HG03196 (cell line): ENCODE results near the gene PCYOX1L.
A peak's percentile ranks its signal among the peaks of the same experiment; 100 is the strongest.

Experiments
- ATAC-seq: cut with Tn5 transposase; IDR thresholded peaks from one replicate; pipeline ENCODE4 v1.9.1; 2021; ENCODE audit not compliant: unreplicated experiment

The PCYOX1L gene

DNA sequence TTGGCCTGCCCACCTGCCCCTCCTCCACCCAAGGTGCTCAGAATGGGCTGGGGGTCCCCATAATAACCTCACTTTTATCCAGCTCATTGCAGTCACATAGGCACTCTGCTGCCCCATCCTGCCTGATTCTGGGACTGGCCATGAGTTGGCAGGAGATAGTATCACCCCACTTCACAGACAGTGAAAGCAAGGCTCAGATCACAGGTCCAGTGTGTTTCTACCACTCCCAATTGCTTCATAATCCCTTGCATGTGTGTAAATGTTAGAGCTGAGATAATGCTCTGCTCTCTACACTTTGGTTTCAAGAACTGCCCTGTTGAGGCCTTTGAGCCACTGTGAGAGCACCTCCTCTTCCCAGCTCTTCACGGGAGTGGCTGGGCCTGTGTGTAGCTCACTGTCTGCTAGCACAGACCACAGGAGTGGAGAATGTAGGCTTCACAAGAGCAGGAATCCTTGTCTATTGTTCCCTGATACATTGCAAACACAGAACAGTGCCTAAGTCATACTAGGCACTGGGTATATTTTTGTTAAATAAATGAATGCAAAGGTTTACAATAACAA is 8.4 kb downstream of the PCYOX1L start:
- ATAC-seq = no peak

DNA sequence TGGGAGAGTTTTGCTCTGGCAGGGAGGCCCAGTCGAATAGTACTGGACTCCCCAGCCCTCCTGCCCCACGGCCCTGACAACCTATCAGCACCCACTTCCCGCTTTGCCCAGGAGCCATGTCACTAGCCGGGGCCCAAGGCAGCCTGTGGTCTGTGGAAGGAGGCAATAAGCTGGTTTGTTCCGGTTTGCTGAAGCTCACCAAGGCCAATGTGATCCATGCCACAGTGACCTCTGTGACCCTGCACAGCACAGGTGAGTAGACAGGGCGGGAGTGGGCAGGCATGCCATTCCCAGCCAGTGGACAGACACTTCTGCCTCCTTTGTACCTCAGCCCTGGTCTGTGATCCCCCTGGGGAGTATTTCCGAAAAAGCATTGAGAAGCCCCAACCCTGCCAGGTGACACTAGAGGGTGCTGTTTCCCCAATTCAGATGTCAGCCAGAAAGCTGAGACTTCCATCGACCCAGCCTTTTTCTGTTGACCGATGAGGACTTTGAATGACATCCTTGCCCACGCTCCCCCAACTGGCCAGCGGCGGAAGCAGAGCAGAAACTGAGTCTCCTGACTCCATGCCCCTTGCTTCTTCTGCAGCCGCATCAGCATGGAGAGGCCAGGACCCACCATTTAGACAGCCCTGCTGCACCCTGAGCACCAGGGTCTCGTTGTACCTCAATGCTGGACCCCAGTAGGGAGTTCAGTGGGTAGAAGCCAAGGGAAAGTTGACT is 9.6 kb downstream of the PCYOX1L start:
- ATAC-seq = peak; percentile 48

DNA sequence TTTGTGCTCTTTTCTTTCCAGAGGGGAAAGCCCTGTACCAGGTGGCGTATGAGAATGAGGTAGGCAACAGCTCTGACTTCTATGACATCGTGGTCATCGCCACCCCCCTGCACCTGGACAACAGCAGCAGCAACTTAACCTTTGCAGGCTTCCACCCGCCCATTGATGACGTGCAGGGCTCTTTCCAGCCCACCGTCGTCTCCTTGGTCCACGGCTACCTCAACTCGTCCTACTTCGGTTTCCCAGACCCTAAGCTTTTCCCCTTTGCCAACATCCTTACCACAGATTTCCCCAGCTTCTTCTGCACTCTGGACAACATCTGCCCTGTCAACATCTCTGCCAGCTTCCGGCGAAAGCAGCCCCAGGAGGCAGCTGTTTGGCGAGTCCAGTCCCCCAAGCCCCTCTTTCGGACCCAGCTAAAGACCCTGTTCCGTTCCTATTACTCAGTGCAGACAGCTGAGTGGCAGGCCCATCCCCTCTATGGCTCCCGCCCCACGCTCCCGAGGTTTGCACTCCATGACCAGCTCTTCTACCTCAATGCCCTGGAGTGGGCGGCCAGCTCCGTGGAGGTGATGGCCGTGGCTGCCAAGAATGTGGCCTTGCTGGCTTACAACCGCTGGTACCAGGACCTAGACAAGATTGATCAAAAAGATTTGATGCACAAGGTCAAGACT is 10.3 kb downstream of the PCYOX1L start:
- ATAC-seq = no peak

DNA sequence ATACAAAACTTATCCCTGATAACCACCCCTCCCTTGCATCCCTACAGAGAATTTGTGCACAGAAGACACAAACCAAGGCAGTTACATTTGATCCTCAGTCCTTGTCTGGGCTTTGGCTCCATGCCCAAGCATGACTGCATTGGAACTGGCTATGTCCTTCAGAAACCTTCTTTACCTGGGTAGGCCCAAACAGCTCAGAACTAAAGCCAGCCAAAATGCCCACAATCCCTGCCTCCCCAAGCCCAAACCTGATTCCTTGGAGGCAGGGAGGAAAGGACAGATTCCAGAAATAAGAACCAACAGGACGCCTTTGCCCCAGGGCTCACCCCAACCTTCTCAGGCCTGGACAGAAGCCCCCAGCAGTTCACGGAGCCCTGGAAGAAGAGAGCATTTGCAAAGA is 13.0 kb downstream of the PCYOX1L start:
- ATAC-seq = no peak

DNA sequence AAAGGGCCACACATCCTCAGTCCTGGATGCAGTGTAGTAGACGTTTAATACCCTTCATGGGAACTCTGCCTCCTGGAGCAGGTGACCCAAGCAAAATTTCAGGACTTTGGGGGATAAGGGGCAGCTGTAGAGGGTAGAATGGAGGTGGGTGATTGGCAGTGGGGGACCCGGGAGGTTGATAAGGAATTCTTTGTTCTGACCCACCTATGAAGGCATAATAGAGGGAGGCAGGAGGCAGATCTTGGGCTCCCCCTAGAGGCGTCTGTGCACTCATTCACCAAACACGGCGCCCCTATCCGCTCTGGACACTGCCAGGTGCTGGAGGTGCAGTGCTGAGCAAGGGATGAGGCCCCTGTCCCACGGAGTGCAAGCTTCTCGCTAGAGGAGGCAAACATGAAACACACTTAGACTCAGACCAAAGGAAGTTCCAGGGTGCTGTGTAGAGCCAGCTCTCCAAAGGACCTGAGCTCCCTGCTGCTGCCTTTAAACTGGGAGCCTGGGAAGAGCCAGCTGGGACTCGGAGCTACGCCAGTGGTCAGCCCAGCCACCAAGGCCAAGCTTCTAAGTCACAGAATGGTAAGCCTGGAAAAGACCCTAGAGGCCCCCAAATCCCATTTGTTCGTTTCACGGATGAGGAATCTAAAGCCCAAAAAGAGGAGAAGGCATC is 13.6 kb downstream of the PCYOX1L start:
- ATAC-seq = peak; percentile 60

DNA sequence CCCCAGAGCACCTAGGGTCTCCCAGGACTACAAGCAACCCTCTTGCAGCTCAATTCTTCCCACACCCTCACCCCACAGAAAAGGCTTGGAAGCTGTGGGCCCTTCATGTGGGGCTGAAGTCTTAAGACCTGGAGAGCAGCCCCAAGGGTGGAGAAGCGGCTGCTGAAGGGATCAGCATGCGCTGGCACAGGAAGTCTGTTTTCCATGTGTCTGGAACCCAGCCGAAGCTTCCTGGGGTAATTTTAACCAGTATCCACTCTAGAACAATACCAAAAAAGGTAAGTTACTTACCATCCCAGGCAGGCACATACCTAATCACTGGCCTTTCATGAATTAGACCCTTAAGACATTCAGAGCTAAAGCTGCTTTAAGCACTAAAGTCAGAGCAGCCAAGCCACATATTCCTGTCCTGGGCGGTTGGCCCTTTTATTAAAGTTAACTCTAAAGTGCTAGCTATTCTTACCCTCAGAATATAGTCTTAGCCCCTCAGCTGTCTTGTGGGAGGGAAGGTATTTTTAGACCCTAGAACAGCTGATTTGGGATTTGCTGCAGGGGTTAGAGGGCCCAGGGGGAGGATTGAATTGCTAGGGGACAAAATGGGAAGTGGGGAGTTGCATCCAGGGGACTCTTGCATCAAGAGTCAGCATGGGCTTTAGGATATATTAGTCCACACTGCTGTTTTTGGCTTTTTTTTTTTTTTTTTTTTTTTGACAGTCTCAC is 14.4 kb downstream of the PCYOX1L start:
- no peak for ATAC-seq

DNA sequence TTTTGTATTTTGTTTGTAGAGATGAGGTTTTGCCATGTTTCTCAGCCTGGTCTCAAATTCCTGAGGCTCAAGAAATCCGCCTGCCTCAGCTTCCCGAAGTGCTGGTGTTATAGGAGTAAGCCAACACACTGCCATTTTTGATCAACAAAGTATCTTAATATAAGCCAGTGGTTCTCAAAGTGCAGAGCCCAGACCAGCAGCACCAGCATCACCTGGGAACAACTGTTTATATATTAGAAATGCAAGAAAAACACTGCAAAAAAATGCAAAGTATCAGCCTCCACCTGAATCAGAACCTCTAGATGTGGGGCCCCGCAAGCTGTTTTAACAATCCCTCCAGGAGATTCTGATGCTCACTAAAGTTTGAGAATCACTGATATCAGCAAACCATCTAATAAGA is 15.1 kb downstream of the PCYOX1L start:
- no peak for ATAC-seq

DNA sequence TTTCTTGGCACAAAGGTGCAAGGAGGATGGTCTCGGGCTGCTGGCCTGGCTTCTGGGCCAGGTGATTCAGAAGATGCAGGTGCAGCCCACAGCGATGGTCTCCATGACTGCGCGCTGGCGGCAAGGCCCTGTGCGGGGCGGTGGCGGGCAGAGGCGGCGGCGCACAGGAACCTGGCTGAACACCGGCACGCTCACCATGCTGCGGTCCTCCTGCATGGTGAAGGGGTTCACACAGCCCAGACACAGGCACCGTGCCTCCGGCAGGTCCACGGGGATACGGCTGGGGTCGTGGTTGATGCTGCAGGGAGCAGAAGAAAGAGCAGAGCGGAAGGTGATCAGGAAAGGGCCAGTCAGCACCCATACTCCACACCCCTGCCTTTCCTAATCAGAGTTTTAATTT is 16.5 kb downstream of the PCYOX1L start:
- no peak for ATAC-seq

DNA sequence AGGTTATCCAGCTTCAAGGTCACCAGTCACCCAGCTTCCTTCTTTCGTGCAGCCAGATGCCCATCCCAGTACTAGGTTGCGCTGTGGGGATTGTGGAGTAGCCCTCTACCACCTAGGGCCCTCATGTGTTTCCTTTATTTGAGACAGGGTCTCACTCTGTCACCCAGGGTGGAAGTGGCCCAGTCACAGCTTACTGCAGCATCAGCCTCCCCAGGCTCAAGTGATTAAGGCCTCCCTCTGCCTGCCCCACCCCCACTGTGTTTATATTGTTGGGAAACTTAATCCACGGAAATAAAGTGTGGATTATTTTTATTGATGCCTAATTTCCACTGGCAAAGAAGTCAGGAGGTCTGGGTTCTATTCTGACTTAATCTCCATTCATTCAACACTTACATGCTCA is 17.0 kb downstream of the PCYOX1L start:
- no peak for ATAC-seq

DNA sequence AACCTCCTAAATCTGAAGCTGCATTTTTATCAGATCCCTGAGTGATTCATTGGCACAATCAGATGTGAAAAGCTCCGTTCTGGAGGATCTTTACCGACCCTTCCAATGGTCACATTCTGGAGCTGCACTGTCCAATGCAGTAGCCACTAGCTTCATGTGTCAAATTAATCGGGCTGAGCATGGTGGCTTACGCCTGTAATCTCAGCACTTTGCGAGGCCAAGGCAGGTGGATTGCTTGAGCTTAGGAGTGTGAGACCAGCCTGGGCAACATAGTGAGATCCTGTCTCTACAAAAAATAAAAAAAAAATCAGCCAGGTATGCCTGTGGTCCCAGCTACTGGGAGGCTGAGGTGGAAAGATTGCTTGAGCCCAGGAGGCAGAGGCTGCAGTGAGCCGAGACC is 17.6 kb downstream of the PCYOX1L start:
- no peak for ATAC-seq

DNA sequence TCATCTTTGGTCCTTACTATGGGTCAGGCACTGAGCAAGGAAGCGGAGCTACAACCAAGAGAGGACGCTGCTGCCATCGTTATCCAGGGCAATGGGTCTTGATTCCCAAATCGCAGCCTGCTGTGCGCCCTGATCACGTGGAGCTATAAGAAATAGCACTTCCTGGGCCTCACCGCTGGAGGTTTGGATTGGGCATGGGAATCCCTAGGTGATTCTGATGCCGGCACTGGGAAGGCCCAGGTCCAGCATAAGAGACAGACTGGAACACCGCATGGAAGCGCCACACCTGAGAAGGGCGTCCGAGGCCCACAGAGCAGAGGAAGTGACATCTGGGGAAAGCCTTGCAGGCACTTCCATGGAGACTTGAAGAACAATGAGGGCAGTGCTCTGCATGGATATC is 18.3 kb downstream of the PCYOX1L start:
- no peak for ATAC-seq

DNA sequence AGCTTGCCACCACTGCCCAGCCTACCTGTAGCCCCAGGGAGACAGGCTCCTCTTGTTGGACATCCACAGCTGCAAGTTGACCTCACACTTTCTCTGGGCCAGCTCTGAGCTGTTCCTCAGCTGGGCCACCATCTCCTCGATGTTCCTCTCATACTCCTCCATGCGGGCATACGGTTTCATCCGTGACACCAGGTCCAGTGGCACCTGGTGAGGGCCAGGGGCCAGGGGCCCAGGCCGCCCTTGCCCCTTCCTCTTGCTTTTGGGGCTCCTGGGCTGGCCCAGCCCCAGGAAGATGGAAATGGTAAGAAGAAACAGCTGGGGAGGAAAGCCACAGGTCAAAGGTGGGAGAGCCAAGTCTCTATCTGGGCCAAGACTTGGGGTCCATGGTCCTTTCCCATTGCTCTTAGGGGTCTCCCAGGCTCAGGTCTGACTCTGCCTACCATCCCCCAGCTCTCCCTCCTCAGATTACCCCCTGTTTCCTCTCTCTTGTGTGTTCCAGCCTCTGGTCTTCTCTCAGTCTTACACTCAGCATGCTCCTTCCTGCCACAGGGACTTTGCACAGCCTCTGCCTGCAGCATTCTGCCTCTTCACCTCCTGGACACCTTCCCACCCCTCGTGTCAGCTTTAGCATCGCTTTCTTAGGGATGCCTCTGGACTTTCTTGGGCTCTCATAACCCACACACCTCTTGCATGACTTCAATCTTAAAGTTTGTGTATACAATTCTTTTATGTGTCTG is 19.0 kb downstream of the PCYOX1L start:
- ATAC-seq = no peak

DNA sequence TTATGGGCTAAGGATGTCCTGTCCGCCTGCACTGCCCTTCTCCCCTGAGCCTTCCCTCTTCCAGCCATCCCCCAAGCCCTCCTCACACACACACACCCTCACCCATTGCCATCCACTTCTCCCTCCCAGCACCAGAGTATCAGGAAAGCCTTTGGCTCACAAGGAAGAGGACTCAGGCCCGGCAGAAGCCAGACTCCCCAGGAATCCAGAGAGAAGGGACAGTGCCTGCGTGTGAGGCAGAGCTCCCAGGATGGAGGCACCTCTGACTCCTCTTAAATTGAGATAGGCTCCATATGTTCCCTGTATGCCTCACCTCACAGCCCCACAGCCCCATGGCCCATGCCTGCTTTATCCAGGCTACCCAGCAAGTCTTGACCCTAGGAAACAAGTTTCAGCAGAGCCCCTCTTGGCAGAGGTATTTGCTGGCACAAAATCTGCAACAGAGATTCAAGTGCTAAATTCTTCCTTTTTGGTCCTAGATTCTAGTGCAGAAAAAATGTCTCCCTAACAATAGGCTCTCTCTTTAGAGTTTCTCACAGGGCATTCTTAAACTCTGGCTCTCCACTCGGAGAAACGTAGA is 20.5 kb downstream of the PCYOX1L start:
- no peak for ATAC-seq

DNA sequence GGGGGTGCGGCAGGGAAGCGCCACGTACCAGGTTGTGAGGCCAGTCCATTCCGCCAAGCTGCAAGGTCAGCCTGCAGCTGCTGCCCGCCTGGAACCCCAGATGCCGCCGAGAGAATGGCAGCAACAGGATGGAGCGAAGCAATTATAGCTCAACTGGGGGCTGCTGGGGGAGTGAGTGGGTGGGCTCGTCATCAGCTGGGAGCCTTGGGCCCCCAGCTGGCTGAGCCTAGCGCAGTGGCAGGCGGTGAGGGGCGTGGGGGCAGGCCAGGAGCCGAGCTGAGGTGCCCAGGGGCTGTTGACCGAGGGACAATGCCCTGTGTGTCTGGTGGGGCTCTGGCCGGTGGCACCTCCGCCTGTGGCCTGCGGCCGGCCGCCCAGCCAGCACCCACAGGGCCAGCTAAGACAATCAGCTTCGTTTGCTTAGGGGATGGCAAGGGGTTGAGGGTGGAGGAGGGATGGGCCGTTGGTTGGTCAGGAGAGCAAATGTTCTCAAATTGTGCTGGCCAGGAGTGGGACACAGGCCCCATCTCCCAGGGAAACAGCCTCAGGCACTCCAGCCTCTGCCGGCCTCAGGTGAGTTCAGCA is 21.4 kb downstream of the PCYOX1L start, which contains the start of gene IL17B:
IL17B (minus strand) TSS at position 116 of the 585 bp plus-strand sequence; CDS start at position 49, 67 bp downstream.
- no peak for ATAC-seq

DNA sequence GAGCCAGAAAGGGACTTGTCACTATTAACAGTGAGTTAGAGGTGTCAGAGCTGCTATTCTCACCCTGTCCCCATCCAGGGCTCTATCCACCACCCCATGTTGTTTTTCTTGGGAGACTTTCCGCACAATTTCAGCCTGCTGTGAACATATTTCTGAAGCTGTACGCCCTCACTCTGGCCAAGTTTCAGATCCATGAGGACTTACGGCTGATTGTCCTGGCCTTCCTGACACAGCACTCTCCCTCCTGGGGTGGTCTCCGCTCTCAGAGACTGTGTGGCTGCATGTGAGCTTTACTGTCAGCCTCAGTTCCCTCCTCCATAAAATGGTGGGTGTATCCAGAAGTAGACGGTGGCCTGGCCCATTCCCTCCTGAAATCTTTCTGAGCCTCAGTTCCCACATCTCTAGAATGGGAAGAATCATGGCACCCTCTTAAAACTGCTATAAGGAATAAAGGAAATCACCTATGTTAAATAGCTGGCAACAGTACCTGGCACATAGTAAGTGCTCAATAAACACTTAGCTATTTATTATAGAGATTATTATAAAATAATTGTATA is 22.1 kb downstream of the PCYOX1L start:
- ATAC-seq = no peak

DNA sequence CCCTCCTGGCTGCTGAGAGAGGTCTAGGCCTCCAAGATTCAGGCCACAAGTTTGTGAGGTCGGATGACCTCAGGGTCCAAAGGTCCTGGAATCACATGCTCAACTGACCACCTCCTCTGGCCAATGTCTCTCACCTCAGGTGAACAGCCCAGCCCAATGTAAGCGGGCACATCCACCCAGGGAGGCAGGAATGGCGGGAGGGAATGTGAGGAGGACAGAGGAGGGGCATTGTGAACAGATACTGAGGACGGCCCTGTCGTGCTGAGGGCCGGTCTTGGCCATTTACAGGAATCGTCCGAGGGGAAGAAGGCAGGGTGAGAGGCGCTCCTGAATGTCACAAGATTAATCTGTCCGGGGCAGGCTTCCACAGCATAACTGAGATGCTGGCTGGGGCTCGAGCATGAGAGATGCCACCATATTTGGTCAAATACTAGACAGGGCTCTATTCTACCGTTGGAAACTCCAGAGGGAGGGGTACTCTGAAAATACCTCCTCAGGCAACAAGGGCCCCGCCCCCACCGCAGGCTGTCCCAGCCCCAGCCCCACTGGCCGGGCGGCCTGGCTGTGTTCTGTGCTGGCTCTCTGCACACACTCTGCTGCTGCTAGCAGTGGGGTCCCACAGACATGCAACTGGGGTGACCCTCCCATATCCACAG is 22.7 kb downstream of the PCYOX1L start:
- no peak for ATAC-seq

DNA sequence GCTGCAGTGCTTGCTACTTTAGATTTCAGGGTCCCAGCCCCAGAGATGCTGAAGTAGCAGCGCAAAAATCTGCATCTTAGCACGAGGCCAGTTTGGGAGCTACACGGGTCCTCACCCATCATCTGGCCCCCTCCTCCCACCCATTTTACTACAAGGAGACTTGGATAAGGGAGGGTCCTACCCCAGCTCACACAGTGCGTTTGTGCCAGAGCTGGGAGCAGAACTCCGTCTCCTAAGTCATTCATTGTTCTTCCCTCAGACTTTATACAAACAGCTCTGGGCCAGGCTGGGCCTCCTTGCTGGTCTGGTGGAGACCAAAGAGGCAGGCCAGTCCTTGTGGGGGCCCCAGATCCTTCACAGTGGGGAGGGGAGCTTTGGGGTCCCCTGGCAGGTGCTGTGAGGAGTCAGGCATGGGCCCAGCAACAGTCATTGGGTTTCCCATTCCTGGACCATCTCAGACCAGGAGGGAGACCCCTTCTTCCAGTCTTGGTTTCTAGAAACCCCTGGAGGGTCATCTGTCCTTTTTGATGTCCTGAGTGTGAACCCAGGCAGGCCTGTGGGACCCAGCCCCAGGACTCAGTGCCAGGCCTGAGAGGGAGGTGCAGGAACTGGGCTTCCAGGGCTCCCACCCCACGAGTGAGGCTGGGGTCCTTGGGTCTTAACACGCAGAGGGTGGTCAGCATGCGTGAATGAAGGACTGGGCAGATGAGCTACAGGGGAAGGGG is 23.6 kb downstream of the PCYOX1L start:
- ATAC-seq = no peak

DNA sequence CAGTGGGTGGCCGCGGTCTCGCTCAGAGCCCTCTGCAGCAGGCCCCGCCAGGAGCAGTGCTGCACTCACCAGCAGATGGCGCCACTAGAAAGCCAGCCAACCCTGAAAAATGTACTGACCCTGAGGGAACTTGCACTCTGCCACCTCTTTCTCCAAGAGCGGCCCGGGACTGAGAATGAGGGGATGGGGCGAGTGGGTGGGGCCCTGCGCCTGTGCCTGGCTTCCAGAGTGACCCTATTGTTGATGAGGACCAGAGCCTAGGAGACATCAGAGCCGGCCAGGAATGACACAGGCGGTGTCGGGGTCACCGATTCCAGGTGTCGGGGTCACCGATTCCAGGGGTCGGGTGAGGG is 24.1 kb downstream of the PCYOX1L start:
- no peak for ATAC-seq
